ENCODE data around the gene TOMM40.

TOMM40 gene

GRCh38 chr19:44891016-44891882, at the start of gene TOMM40:
Gene TOMM40, plus strand, starts transcription at chr19:44891254. Its CDS starts 162 bp downstream, at chr19:44891416.
- TF ChIP-seq EZH2phosphoT487 (IDR thresholded peaks at IDR 0.05; ENCODE audit: borderline replicate concordance) = no peak
- TF ChIP-seq, protein P1, sequence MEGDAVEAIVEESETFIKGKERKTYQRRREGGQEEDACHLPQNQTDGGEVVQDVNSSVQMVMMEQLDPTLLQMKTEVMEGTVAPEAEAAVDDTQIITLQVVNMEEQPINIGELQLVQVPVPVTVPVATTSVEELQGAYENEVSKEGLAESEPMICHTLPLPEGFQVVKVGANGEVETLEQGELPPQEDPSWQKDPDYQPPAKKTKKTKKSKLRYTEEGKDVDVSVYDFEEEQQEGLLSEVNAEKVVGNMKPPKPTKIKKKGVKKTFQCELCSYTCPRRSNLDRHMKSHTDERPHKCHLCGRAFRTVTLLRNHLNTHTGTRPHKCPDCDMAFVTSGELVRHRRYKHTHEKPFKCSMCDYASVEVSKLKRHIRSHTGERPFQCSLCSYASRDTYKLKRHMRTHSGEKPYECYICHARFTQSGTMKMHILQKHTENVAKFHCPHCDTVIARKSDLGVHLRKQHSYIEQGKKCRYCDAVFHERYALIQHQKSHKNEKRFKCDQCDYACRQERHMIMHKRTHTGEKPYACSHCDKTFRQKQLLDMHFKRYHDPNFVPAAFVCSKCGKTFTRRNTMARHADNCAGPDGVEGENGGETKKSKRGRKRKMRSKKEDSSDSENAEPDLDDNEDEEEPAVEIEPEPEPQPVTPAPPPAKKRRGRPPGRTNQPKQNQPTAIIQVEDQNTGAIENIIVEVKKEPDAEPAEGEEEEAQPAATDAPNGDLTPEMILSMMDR (conservative IDR thresholded peaks at IDR 0.05; ENCODE audit: low read length) = no peak

GRCh38 chr19:44845286-44845611, 45.8 kb upstream of the TOMM40 start:
- Histone ChIP-seq H3K36me3 (ENCODE audit: insufficient read depth, low read length) (no peaks in the 10 kb centered on the region), H3K9me3 (ENCODE audit: insufficient read depth, low read depth, low read length) (no peaks in the 10 kb centered on the region), H3K27me3 (ENCODE audit: insufficient read depth, low read length, poor library complexity, severe bottlenecking) (no peaks in the 10 kb centered on the region), H4K20me1 (ENCODE audit: insufficient read depth, low read length, poor library complexity, severe bottlenecking) (peaks cover 5% of the 10 kb centered on the region), H3K79me2 (ENCODE audit: insufficient read depth, low read length) (no peaks in the 10 kb centered on the region), H3K4me1 (ENCODE audit: insufficient read depth, low read length, poor library complexity, severe bottlenecking) (peaks cover 35% of the 10 kb centered on the region), H3K4me3 (ENCODE audit: low read length, poor library complexity, severe bottlenecking) (peak overlapping the region; percentile 70), H3K4me2 (ENCODE audit: low read depth, low read length, poor library complexity, severe bottlenecking) (peak overlapping the region; percentile 70), H3K9me2 (replicated peaks; ENCODE audit: low read depth, low read length) (no peaks in the 10 kb centered on the region), H3F3A (ENCODE audit: low read depth) (no peaks in the 10 kb centered on the region), H2AFZ (ENCODE audit: low read length) (peak overlapping the region; percentile 87), H3K9ac (ENCODE audit: low read depth, low read length, poor library complexity, severe bottlenecking) (peak overlapping the region; percentile 48)
- no peak for TF ChIP-seq EZH2phosphoT487 (IDR thresholded peaks at IDR 0.05; ENCODE audit: borderline replicate concordance)
- TF ChIP-seq, protein P1 (conservative IDR thresholded peaks at IDR 0.05; ENCODE audit: low read length) = no peak

More at GRCh38 chr19:44891016-44891882, at the start of gene TOMM40:
- Histone ChIP-seq H3K4me2 (ENCODE audit: low read depth, low read length, poor library complexity, severe bottlenecking) (peak within 1 kb of the TSS; percentile 100), H3K9me3 (ENCODE audit: insufficient read depth, low read depth, low read length) (no peaks in the 10 kb centered on the region), H3F3A (ENCODE audit: low read depth) (no peaks in the 10 kb centered on the region), H3K27me3 (ENCODE audit: insufficient read depth, low read length, poor library complexity, severe bottlenecking) (no peaks in the 10 kb centered on the region), H3K9me2 (replicated peaks; ENCODE audit: low read depth, low read length) (no peaks in the 10 kb centered on the region), H2AFZ (ENCODE audit: low read length) (peak within 1 kb of the TSS; percentile 29), H3K4me3 (ENCODE audit: low read length, poor library complexity, severe bottlenecking) (peak within 1 kb of the TSS; percentile 100), H4K20me1 (ENCODE audit: insufficient read depth, low read length, poor library complexity, severe bottlenecking) (peaks cover 15% of the 10 kb centered on the region), H3K79me2 (ENCODE audit: insufficient read depth, low read length) (peaks cover 38% of the 10 kb centered on the region), H3K36me3 (ENCODE audit: insufficient read depth, low read length) (peaks cover 25% of the 10 kb centered on the region; the same call in 1 of the 2 replicates), H3K4me1 (ENCODE audit: insufficient read depth, low read length, poor library complexity, severe bottlenecking) (peaks cover 24% of the 10 kb centered on the region), H3K9ac (ENCODE audit: low read depth, low read length, poor library complexity, severe bottlenecking) (peak within 1 kb of the TSS; percentile 92)

DNA sequence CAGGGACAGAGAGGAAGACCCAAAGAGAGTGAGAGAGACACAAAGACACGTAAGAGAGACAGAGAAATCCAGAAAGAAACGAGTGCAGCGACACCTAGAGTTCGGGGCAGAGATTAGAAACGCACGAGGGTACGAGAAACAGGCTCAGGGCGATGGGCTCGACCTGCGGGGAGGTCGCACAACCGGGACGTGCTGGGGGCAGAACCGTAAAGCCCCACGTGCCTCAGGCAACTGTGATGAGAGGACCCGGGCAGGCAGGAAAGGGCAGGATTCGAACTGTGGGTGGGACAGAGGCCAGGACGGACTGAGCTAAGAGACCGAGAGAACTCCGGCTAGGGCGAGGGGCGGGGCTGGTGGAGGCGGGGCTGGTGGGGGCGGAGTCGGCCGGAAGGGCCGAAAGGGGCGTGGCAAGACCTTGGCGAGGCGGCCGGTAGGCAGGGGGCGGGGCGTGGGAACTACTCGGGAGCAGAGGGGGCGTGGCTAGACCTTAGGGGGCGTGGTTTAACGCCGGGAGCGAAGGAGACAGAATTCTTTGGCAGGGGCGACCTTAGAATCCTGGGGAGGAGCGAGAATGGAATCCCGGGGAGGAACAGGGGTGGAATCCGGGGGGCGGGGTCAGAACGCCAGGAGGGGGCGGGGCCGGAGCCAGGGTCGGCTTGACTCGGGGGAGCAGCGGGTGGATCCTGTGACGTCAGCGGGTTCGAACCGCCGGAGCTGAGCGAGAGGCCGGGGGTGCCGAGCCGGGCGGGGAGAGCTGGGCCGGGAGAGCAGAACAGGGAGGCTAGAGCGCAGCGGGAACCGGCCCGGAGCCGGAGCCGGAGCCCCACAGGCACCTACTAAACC, 45.2 kb upstream of the TOMM40 start, which contains the start of gene NECTIN2:
Gene NECTIN2 (plus strand): TSS at position 686 of the 843 bp plus-strand sequence. CDS start 229 bp downstream, outside the sequence.
- Histone ChIP-seq H3F3A (ENCODE audit: low read depth) (no peaks in the 10 kb centered on the region), H3K9me3 (ENCODE audit: insufficient read depth, low read depth, low read length) (no peaks in the 10 kb centered on the region), H3K36me3 (ENCODE audit: insufficient read depth, low read length) (no peaks in the 10 kb centered on the region), H4K20me1 (ENCODE audit: insufficient read depth, low read length, poor library complexity, severe bottlenecking) (peaks cover 5% of the 10 kb centered on the region), H3K9ac (ENCODE audit: low read depth, low read length, poor library complexity, severe bottlenecking) (peak within 1 kb of the TSS; percentile 81), H3K27me3 (ENCODE audit: insufficient read depth, low read length, poor library complexity, severe bottlenecking) (no peaks in the 10 kb centered on the region), H3K4me2 (ENCODE audit: low read depth, low read length, poor library complexity, severe bottlenecking) (peak within 1 kb of the TSS; percentile 70), H3K9me2 (replicated peaks; ENCODE audit: low read depth, low read length) (no peaks in the 10 kb centered on the region), H3K4me1 (ENCODE audit: insufficient read depth, low read length, poor library complexity, severe bottlenecking) (peaks cover 35% of the 10 kb centered on the region), H3K79me2 (ENCODE audit: insufficient read depth, low read length) (no peaks in the 10 kb centered on the region), H3K4me3 (ENCODE audit: low read length, poor library complexity, severe bottlenecking) (peak within 1 kb of the TSS; percentile 70), H2AFZ (ENCODE audit: low read length) (peak within 1 kb of the TSS; percentile 87)
- TF ChIP-seq, protein P1 (conservative IDR thresholded peaks at IDR 0.05; ENCODE audit: low read length) = peak; percentile 84
- no peak for TF ChIP-seq EZH2phosphoT487 (IDR thresholded peaks at IDR 0.05; ENCODE audit: borderline replicate concordance)

All from Loucy (cell line).